SK-N-MC (cell line): Measurements from ENCODE around the gene RPH3AL.

Experiments
- EZH2 ChIP-seq: fragments of 200-600 bp; sonication (generic); IDR thresholded peaks from one replicate; pipeline ENCODE4 v1.6.1; 2017; ENCODE audit warnings: antibody characterized with exemption
- FOXP2 ChIP-seq: optimal IDR thresholded peaks from 2 replicates; pipeline ENCODE3; 2011; ENCODE audit warnings: mild to moderate bottlenecking, moderate library complexity; ENCODE audit not compliant: insufficient read depth; ENCODE audit errors: extremely low read length, control extremely low read depth

- TF ChIP-seq EZH2: no peak
- TF ChIP-seq FOXP2: no peak
Observed at GRCh38 chr17:297758-298157, 54.8 kb downstream of the RPH3AL start.
